Stimulated activated naive CD4-positive, alpha-beta T cell treated with Interleukin-2 at 50 U/mL for 16 hours (primary cell): Measurements from ENCODE around the gene EXOC4.
"Not testable (repeated sequence)": the region's sequence is repeated elsewhere in the genome, so short reads cannot be mapped to it uniquely, and the experiment has no call there.

Experiments
- DNase-seq: peaks from one replicate; lab custom pipeline; 2025; lab: John Stamatoyannopoulos, UW

Gene EXOC4

GRCh38 chr7:133869556-133869955 lies 616.7 kb downstream of the EXOC4 start:
- DNase-seq, result no peak

- DNase-seq, result no peak
These were observed 618.9 kb downstream of the EXOC4 start for GRCh38 chr7:133871757-133872156.

GRCh38 chr7:133873187-133873586 lies 620.3 kb downstream of the EXOC4 start:
- DNase-seq, result no peak

GRCh38 chr7:133873631-133874030 lies 620.8 kb downstream of the EXOC4 start:
- no peak for DNase-seq

- no peak for DNase-seq
These were observed 630.7 kb downstream of the EXOC4 start for GRCh38 chr7:133883591-133883990.

- DNase-seq, result no peak
These were observed 632.3 kb downstream of the EXOC4 start for GRCh38 chr7:133885213-133885612.

GRCh38 chr7:133886086-133886485 lies 633.2 kb downstream of the EXOC4 start:
- no peak for DNase-seq

- DNase-seq, result no peak
These were observed 633.9 kb downstream of the EXOC4 start for GRCh38 chr7:133886797-133887196.

- no peak for DNase-seq
These were observed 634.6 kb downstream of the EXOC4 start for GRCh38 chr7:133887459-133887858.

GRCh38 chr7:133888061-133888930 lies 635.4 kb downstream of the EXOC4 start:
- DNase-seq, result no peak

- DNase-seq, result no peak
These were observed 651.9 kb downstream of the EXOC4 start for GRCh38 chr7:133904776-133905175.

GRCh38 chr7:133906553-133906952 lies 653.7 kb downstream of the EXOC4 start:
- DNase-seq, result not testable (repeated sequence)

- DNase-seq, result no peak
These were observed 657.9 kb downstream of the EXOC4 start for GRCh38 chr7:133910761-133911160.

- DNase-seq, result no peak
These were observed 658.8 kb downstream of the EXOC4 start for GRCh38 chr7:133911724-133912123.

GRCh38 chr7:133912916-133913697 lies 660.2 kb downstream of the EXOC4 start:
- DNase-seq, result no peak

GRCh38 chr7:133916621-133917020 lies 663.7 kb downstream of the EXOC4 start:
- no peak for DNase-seq

- no peak for DNase-seq
These were observed 666.9 kb downstream of the EXOC4 start for GRCh38 chr7:133919810-133920209.

GRCh38 chr7:133921635-133922182 lies 668.8 kb downstream of the EXOC4 start:
- no peak for DNase-seq

GRCh38 chr7:133923974-133924373 lies 671.1 kb downstream of the EXOC4 start:
- no peak for DNase-seq

GRCh38 chr7:133931053-133931452 lies 678.2 kb downstream of the EXOC4 start:
- no peak for DNase-seq

GRCh38 chr7:133932591-133932990 lies 679.7 kb downstream of the EXOC4 start:
- DNase-seq, result no peak

GRCh38 chr7:133934262-133934976 lies 681.5 kb downstream of the EXOC4 start:
- no peak for DNase-seq
